ENCODE results near the gene RHOA.

The RHOA gene

GRCh38 chr3:49311283-49311682, 100.5 kb downstream of the RHOA start:
- no peak for DNase-seq (ENCODE audit: low read depth)
- H3K4me3 ChIP-seq (ENCODE audit: low read depth, low read length) = no peak overlapping the region
- TF ChIP-seq MAX (IDR thresholded peaks at IDR 0.05; ENCODE audit: low read depth, low read length) (no peak), MYC (IDR thresholded peaks at IDR 0.05; ENCODE audit: low read depth, low read length) (no peak), POLR2A (IDR thresholded peaks at IDR 0.05; ENCODE audit: extremely low read depth, insufficient read length) (no peak), CTCF (IDR thresholded peaks at IDR 0.05; ENCODE audit: low read depth, low read length) (no peak)

GRCh38 chr3:49310677-49311076, 101.1 kb downstream of the RHOA start:
- no peak overlapping the region for H3K4me3 ChIP-seq (ENCODE audit: low read depth, low read length)
- TF ChIP-seq MYC (IDR thresholded peaks at IDR 0.05; ENCODE audit: low read depth, low read length) (no peak), MAX (IDR thresholded peaks at IDR 0.05; ENCODE audit: low read depth, low read length) (no peak), POLR2A (IDR thresholded peaks at IDR 0.05; ENCODE audit: extremely low read depth, insufficient read length) (no peak), CTCF (IDR thresholded peaks at IDR 0.05; ENCODE audit: low read depth, low read length) (no peak)
- no peak for DNase-seq (ENCODE audit: low read depth)
